ENCODE results near the gene TMCC2.
"Not testable (repeated sequence)": the region's sequence is repeated elsewhere in the genome, so short reads cannot be mapped to it uniquely, and the experiment has no call there.

Gene TMCC2

GRCh38 chr1:205230982-205231381, 3.2 kb downstream of the TMCC2 start:
- H3K4me3 ChIP-seq (replicated peaks in 1 of 2; ENCODE audit: low read depth in 2 of 2, low read length in 2 of 2), result no peak overlapping the region
- no peak for TF ChIP-seq CTCF (IDR thresholded peaks at IDR 0.05; ENCODE audit: low read depth, low read length)
- no peak for DNase-seq (ENCODE audit: low read depth in 2 of 2)

GRCh38 chr1:205232127-205232820, 4.5 kb downstream of the TMCC2 start:
- no peak overlapping the region for H3K4me3 ChIP-seq (replicated peaks in 1 of 2; ENCODE audit: low read depth in 2 of 2, low read length in 2 of 2)
- no peak for DNase-seq (ENCODE audit: low read depth in 2 of 2)
- TF ChIP-seq CTCF (IDR thresholded peaks at IDR 0.05; ENCODE audit: low read depth, low read length), result no peak

- no peak for TF ChIP-seq CTCF (IDR thresholded peaks at IDR 0.05; ENCODE audit: low read depth, low read length)
- H3K4me3 ChIP-seq (replicated peaks in 1 of 2; ENCODE audit: low read depth in 2 of 2, low read length in 2 of 2), result no peak overlapping the region
- no peak for DNase-seq (ENCODE audit: low read depth in 2 of 2)
Observed at GRCh38 chr1:205232945-205233397, 5.2 kb downstream of the TMCC2 start.

- H3K4me3 ChIP-seq (replicated peaks in 1 of 2; ENCODE audit: low read depth in 2 of 2, low read length in 2 of 2); DNase-seq (ENCODE audit: low read depth in 2 of 2): not testable (repeated sequence)
Observed at GRCh38 chr1:205233986-205234385, 6.2 kb downstream of the TMCC2 start.

- no peak for DNase-seq (ENCODE audit: low read depth in 2 of 2)
- TF ChIP-seq CTCF (IDR thresholded peaks at IDR 0.05; ENCODE audit: low read depth, low read length), result no peak
- H3K4me3 ChIP-seq (replicated peaks in 1 of 2; ENCODE audit: low read depth in 2 of 2, low read length in 2 of 2), result no peak overlapping the region
Observed at GRCh38 chr1:205235951-205236350, 8.2 kb downstream of the TMCC2 start.

- no peak overlapping the region for H3K4me3 ChIP-seq (replicated peaks in 1 of 2; ENCODE audit: low read depth in 2 of 2, low read length in 2 of 2)
- TF ChIP-seq CTCF (IDR thresholded peaks at IDR 0.05; ENCODE audit: low read depth, low read length), result no peak
- no peak for DNase-seq (ENCODE audit: low read depth in 2 of 2)
Observed at GRCh38 chr1:205236526-205236925, 8.8 kb downstream of the TMCC2 start.

GRCh38 chr1:205236951-205237475, 9.3 kb downstream of the TMCC2 start:
- DNase-seq (ENCODE audit: low read depth in 2 of 2), result no peak
- no peak overlapping the region for H3K4me3 ChIP-seq (replicated peaks in 1 of 2; ENCODE audit: low read depth in 2 of 2, low read length in 2 of 2)
- no peak for TF ChIP-seq CTCF (IDR thresholded peaks at IDR 0.05; ENCODE audit: low read depth, low read length)

All from cardiac fibroblast (primary cell).